ENCODE results near the gene UBE2Q2.
A peak's percentile ranks its signal among the peaks of the same experiment; 100 is the strongest.

The UBE2Q2 gene

GRCh38 chr15:75925440-75925839 is 82.2 kb downstream of the UBE2Q2 start:
- H3K27me3 ChIP-seq: no peaks in the 10 kb centered on the region
- H3K4me3 ChIP-seq (ENCODE audit: low read depth, low read length): no peak overlapping the region
- no peak for DNase-seq
- H3K4me1 ChIP-seq: no peaks in the 10 kb centered on the region
- no peaks in the 10 kb centered on the region for H3K9me3 ChIP-seq
- TF ChIP-seq CTCF (IDR thresholded peaks at IDR 0.05; ENCODE audit: low read depth, low read length): no peak
- H3K36me3 ChIP-seq: no peaks in the 10 kb centered on the region

GRCh38 chr15:75926931-75927330 is 83.7 kb downstream of the UBE2Q2 start:
- Histone ChIP-seq H3K27me3 (no peaks in the 10 kb centered on the region), H3K9me3 (no peaks in the 10 kb centered on the region), H3K4me1 (no peaks in the 10 kb centered on the region), H3K4me3 (ENCODE audit: low read depth, low read length) (no peak overlapping the region), H3K36me3 (no peaks in the 10 kb centered on the region; the same call in none of the 2 replicates)
- TF ChIP-seq CTCF (IDR thresholded peaks at IDR 0.05; ENCODE audit: low read depth, low read length): no peak
- no peak for DNase-seq

GRCh38 chr15:75927601-75928000 is 84.4 kb downstream of the UBE2Q2 start:
- no peak for TF ChIP-seq CTCF (IDR thresholded peaks at IDR 0.05; ENCODE audit: low read depth, low read length)
- H3K4me1 ChIP-seq: no peaks in the 10 kb centered on the region
- peaks cover 3% of the 10 kb centered on the region for H3K36me3 ChIP-seq
- H3K9me3 ChIP-seq: no peaks in the 10 kb centered on the region
- no peaks in the 10 kb centered on the region for H3K27me3 ChIP-seq
- DNase-seq: no peak
- no peak overlapping the region for H3K4me3 ChIP-seq (ENCODE audit: low read depth, low read length)

- peak; percentile 64 for DNase-seq
- Histone ChIP-seq H3K9me3 (no peaks in the 10 kb centered on the region), H3K27me3 (no peaks in the 10 kb centered on the region), H3K4me1 (no peaks in the 10 kb centered on the region), H3K36me3 (peaks cover 9% of the 10 kb centered on the region), H3K4me3 (ENCODE audit: low read depth, low read length) (no peak overlapping the region)
- peak; percentile 79 for TF ChIP-seq CTCF (IDR thresholded peaks at IDR 0.05; ENCODE audit: low read depth, low read length)
These were observed 85.7 kb downstream of the UBE2Q2 start for GRCh38 chr15:75928680-75929608.

GRCh38 chr15:75929799-75930565 is 86.7 kb downstream of the UBE2Q2 start:
- H3K4me1 ChIP-seq: no peaks in the 10 kb centered on the region
- TF ChIP-seq CTCF (IDR thresholded peaks at IDR 0.05; ENCODE audit: low read depth, low read length): no peak
- DNase-seq: no peak
- H3K27me3 ChIP-seq: no peaks in the 10 kb centered on the region
- H3K36me3 ChIP-seq: peaks cover 9% of the 10 kb centered on the region
- no peaks in the 10 kb centered on the region for H3K9me3 ChIP-seq
- H3K4me3 ChIP-seq (ENCODE audit: low read depth, low read length): no peak overlapping the region
